Trophoblast cell (in vitro differentiated cells and primary cell): Measurements from ENCODE around the gene GAL3ST2.

Source experiments
- DNase-seq, 2 donors: peaks; one replicate each; pipeline ENCODE4 v3.0.0-alpha.2; 2016
- H2AFZ ChIP-seq: 2 replicates; pipeline ENCODE4 v1.6.1; 2013; ENCODE audit warnings: low read length, moderate library complexity, mild to moderate bottlenecking; ENCODE audit not compliant: insufficient read depth, poor library complexity
- H2AK5ac ChIP-seq: 2 replicates; pipeline ENCODE4 v1.6.1; 2013; ENCODE audit warnings: mild to moderate bottlenecking, low read length
- H2BK120ac ChIP-seq: 2 replicates; pipeline ENCODE4 v1.6.1; 2013; ENCODE audit warnings: low read length, mild to moderate bottlenecking, moderate library complexity; ENCODE audit not compliant: insufficient read depth, poor library complexity
- H2BK12ac ChIP-seq: 2 replicates; pipeline ENCODE4 v1.6.1; 2013; ENCODE audit warnings: mild to moderate bottlenecking, low read length, moderate library complexity
- H2BK5ac ChIP-seq: 2 replicates; pipeline ENCODE4 v1.6.1; 2013; ENCODE audit warnings: low read length, low read depth, moderate library complexity, mild to moderate bottlenecking; ENCODE audit not compliant: poor library complexity
- H3K14ac ChIP-seq: 2 replicates; pipeline ENCODE4 v1.6.1; 2013; ENCODE audit warnings: mild to moderate bottlenecking, low read length
- H3K18ac ChIP-seq: 2 replicates; pipeline ENCODE4 v1.6.1; 2013; ENCODE audit warnings: mild to moderate bottlenecking, low read length
- H3K23ac ChIP-seq: 2 replicates; pipeline ENCODE4 v1.6.1; 2013; ENCODE audit warnings: low read length
- H3K27ac ChIP-seq: 2 replicates; pipeline ENCODE4 v1.5.1; 2013; ENCODE audit warnings: low read depth, mild to moderate bottlenecking, inconsistent platforms, low read length, moderate library complexity
- H3K27me3 ChIP-seq: 2 replicates; pipeline ENCODE4 v1.6.1; 2013; ENCODE audit warnings: inconsistent platforms, mild to moderate bottlenecking, low read length, moderate library complexity; ENCODE audit not compliant: insufficient read depth
- H3K36me3 ChIP-seq, 2 experiments: 1 replicate in 1 of 2; 2 replicates in 1 of 2; pipeline ENCODE4 v1.6.1; 2013; ENCODE audit warnings: low read length in 2 of 2, mild to moderate bottlenecking in 2 of 2, moderate library complexity in 1 of 2; ENCODE audit not compliant: insufficient read depth in 2 of 2, control insufficient read depth in 1 of 2
- H3K4ac ChIP-seq: 2 replicates; pipeline ENCODE4 v1.6.1; 2013; ENCODE audit warnings: low read depth, mild to moderate bottlenecking, low read length, moderate library complexity
- H3K4me1 ChIP-seq, 2 experiments: 1 replicate in 1 of 2; 2 replicates in 1 of 2; pipeline ENCODE4 v1.6.1; 2013; ENCODE audit warnings: low read length in 2 of 2, mild to moderate bottlenecking in 2 of 2, moderate library complexity in 1 of 2; ENCODE audit not compliant: insufficient read depth in 2 of 2, control insufficient read depth in 1 of 2
- H3K4me2 ChIP-seq: 2 replicates; pipeline ENCODE4 v1.6.1; 2013; ENCODE audit warnings: inconsistent platforms, mild to moderate bottlenecking, low read length, moderate library complexity
- H3K4me3 ChIP-seq: 2 replicates; pipeline ENCODE4 v1.5.1; 2013; ENCODE audit warnings: mild to moderate bottlenecking, low read depth, low read length, inconsistent platforms
- H3K79me1 ChIP-seq: one replicate; pipeline ENCODE4 v1.6.1; 2013; ENCODE audit warnings: low read length
- H3K79me2 ChIP-seq: 2 replicates; pipeline ENCODE4 v1.6.1; 2013; ENCODE audit warnings: low read length, mild to moderate bottlenecking; ENCODE audit not compliant: control insufficient read depth, insufficient read depth, poor library complexity
- H3K9ac ChIP-seq: 2 replicates; pipeline ENCODE4 v1.6.1; 2013; ENCODE audit warnings: mild to moderate bottlenecking, low read length
- H3K9me3 ChIP-seq: 2 replicates; pipeline ENCODE4 v1.6.1; 2013; ENCODE audit warnings: low read depth, mild to moderate bottlenecking, control low read depth, inconsistent platforms, low read length; ENCODE audit not compliant: insufficient read depth
- H4K12ac ChIP-seq: 2 replicates; pipeline ENCODE4 v1.6.1; 2013; ENCODE audit warnings: low read depth, mild to moderate bottlenecking, low read length, moderate library complexity
- H4K8ac ChIP-seq: 2 replicates; pipeline ENCODE4 v1.6.1; 2013; ENCODE audit warnings: low read depth, mild to moderate bottlenecking, low read length, moderate library complexity
- H4K91ac ChIP-seq: one replicate; pipeline ENCODE4 v1.6.1; 2013; ENCODE audit warnings: low read depth, mild to moderate bottlenecking, low read length, moderate library complexity
- WGBS: extraction: QIAGEN DNeasy Blood & Tissue Kit; methylation state at CpG from one replicate; pipeline ENCODE4 v1.1.7; 2013; ENCODE audit warnings: missing lambda C conversion rate; ENCODE audit not compliant: insufficient read length, insufficient coverage; ENCODE audit errors: extremely low coverage; 5-methylcytosine and 5-hydroxymethylcytosine counted together

Gene GAL3ST2

DNA sequence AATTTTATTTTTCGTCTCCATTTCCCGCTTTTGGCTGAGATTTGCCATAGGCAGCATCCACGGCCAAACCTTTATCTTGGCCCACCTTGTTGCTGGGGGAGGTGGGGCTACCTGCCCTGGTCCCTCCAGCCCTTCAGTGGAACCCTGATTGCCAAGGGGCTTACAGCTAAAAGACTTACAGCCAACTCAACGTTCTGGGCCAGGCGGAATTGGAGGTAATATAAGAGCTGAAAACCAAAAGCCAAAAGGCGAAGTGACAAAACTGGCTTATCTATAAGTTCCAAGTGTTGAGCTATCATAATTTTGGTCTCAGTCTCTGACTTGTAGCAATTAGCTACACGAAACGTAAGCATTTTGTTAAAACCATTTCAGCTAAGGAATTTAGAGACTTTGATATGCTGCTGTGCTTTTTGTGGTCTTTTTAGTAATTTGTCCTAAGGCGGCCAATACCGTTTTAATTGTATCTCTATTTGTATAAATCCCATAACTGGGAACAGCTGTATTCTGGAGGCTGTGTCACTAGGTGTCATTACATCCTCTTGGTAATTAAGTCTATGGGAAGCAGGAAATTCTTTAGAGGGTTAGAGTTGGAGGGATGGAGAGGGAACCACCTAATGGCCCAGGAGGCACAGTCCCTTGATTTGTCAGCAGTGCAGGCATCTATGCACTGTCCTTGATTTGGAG, 58.0 kb downstream of the GAL3ST2 start:
- H4K12ac ChIP-seq = no peak overlapping the region
- WGBS = no CpG with 5 or more reads among the region's 10 CpGs
- H3K79me2 ChIP-seq = no peaks in the 10 kb centered on the region
- no peak overlapping the region for H3K14ac ChIP-seq
- H4K91ac ChIP-seq = no peak overlapping the region
- no peak overlapping the region for H2AFZ ChIP-seq
- DNase-seq = no peak
- H3K4ac ChIP-seq = no peak overlapping the region
- no peaks in the 10 kb centered on the region for H3K36me3 ChIP-seq
- H2BK5ac ChIP-seq = no peak overlapping the region
- no peak overlapping the region for H3K23ac ChIP-seq
- H3K4me3 ChIP-seq = no peak overlapping the region
- H3K18ac ChIP-seq = no peak overlapping the region
- H3K79me1 ChIP-seq = no peaks in the 10 kb centered on the region
- no peak overlapping the region for H3K27ac ChIP-seq
- no peak overlapping the region for H4K8ac ChIP-seq
- H3K9me3 ChIP-seq = no peaks in the 10 kb centered on the region
- no peak overlapping the region for H2BK12ac ChIP-seq
- no peaks in the 10 kb centered on the region for H3K27me3 ChIP-seq
- H3K9ac ChIP-seq = no peak overlapping the region
- no peak overlapping the region for H2AK5ac ChIP-seq
- no peaks in the 10 kb centered on the region for H3K4me1 ChIP-seq
- H3K4me2 ChIP-seq = no peak overlapping the region
- no peak overlapping the region for H2BK120ac ChIP-seq

DNA sequence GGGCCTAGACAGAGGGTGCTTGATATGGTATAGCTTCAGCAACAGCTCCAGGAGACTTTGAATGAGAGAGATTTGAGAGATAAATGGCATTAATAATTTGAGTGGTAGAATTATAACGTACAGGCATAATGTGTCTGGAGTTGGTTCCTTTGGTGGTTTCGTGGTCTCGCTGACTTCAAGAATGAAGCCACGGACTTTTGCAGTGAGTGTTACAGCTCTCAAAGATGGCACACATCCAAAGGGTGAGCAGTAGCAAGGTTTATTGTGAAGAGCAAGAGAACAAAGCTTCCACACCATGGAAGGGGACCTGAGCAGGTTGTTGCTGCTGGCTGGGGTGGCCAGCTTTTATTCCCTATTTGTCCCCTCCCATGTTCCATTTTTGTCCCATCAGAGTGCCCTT, 59.0 kb downstream of the GAL3ST2 start:
- Histone ChIP-seq H3K4ac (no peak overlapping the region), H4K12ac (no peak overlapping the region), H3K9me3 (no peaks in the 10 kb centered on the region), H3K18ac (no peak overlapping the region), H3K23ac (no peak overlapping the region), H3K36me3 (no peaks in the 10 kb centered on the region), H2BK12ac (no peak overlapping the region), H2BK120ac (no peak overlapping the region), H4K8ac (no peak overlapping the region), H2AK5ac (no peak overlapping the region), H3K14ac (no peak overlapping the region), H3K9ac (no peak overlapping the region), H3K4me2 (no peak overlapping the region), H3K27me3 (no peaks in the 10 kb centered on the region), H2AFZ (no peak overlapping the region), H3K79me1 (no peaks in the 10 kb centered on the region), H3K4me3 (no peak overlapping the region), H4K91ac (no peak overlapping the region), H3K4me1 (no peaks in the 10 kb centered on the region), H3K27ac (no peak overlapping the region), H3K79me2 (no peaks in the 10 kb centered on the region), H2BK5ac (no peak overlapping the region)
- DNase-seq = no peak
- WGBS = 100% methylated on average over 1 of the region's 4 CpGs

DNA sequence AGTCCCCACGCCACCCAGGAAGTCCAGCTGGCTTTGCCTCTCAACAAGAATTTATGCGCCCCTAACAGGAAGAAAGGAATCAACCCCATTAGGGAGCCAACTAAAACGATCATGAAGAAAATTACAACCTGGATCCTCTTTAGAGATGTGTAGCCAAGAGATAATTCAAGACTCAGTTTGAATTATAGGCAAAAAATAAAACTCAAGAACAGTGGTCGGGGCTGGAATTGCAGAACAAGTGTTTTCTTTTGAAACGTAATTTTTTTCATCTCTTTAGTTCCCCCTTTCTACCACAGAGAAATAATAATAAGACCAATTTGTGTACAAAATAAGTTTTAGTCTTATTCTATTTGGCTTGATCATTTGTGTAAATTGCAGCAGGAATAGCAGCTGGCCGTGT, 59.7 kb downstream of the GAL3ST2 start:
- no peaks in the 10 kb centered on the region for H3K79me1 ChIP-seq
- H2BK5ac ChIP-seq = no peak overlapping the region
- H4K8ac ChIP-seq = no peak overlapping the region
- no peak overlapping the region for H4K12ac ChIP-seq
- H3K4me3 ChIP-seq = no peak overlapping the region
- no peaks in the 10 kb centered on the region for H3K4me1 ChIP-seq
- H3K23ac ChIP-seq = no peak overlapping the region
- H4K91ac ChIP-seq = no peak overlapping the region
- H3K18ac ChIP-seq = no peak overlapping the region
- no peak overlapping the region for H3K9ac ChIP-seq
- no peak overlapping the region for H3K14ac ChIP-seq
- H2BK12ac ChIP-seq = no peak overlapping the region
- H3K4me2 ChIP-seq = no peak overlapping the region
- no peaks in the 10 kb centered on the region for H3K27me3 ChIP-seq
- H2AK5ac ChIP-seq = no peak overlapping the region
- no peak overlapping the region for H2AFZ ChIP-seq
- H3K4ac ChIP-seq = no peak overlapping the region
- no peak overlapping the region for H2BK120ac ChIP-seq
- no peaks in the 10 kb centered on the region for H3K9me3 ChIP-seq
- H3K36me3 ChIP-seq = no peaks in the 10 kb centered on the region
- H3K27ac ChIP-seq = no peak overlapping the region
- no CpG with 5 or more reads among the region's 6 CpGs for WGBS
- no peaks in the 10 kb centered on the region for H3K79me2 ChIP-seq
- no peak for DNase-seq

DNA sequence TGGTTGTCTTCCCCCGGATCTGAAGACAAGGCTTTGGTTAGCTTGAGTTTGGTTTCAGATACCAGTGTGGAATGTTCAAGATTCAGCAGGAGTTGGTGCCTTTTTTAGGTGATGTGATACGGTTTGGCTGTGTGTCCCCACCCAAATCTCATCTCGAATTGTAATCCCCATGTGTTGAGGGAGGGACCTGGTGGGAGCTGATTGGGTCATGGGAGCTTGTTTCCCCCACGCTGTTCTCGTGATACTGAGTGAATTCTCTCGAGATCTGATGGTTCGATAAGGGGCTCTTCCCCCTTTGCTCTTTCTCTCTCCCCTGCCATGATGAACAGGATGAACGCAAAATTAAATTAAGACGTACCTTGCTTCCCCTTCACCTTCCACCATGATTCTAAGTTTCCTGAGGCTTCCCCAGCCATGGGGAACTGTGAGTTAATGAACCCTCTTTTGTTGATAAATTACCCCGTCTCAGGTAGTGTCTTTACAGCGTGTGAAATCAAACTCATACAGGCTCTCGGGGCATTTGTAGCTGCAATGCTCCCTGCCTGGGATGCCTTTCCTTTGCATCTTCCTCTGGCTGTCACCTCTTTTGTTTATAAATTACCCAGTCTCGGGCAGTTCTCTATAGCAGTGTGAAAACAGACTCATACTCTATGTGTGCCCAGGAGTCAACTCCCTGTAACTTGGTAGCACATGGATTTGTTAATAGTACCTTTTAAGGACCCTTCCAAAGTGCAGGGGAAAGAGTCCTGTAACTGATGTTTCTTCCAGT, 60.8 kb downstream of the GAL3ST2 start:
- Histone ChIP-seq H3K79me2 (no peaks in the 10 kb centered on the region), H4K91ac (no peak overlapping the region), H2AFZ (no peak overlapping the region), H3K27ac (no peak overlapping the region), H3K23ac (no peak overlapping the region), H3K18ac (no peak overlapping the region), H3K4me2 (no peak overlapping the region), H3K9me3 (no peaks in the 10 kb centered on the region), H4K8ac (no peak overlapping the region), H3K27me3 (no peaks in the 10 kb centered on the region), H2AK5ac (no peak overlapping the region), H3K4ac (no peak overlapping the region), H3K4me1 (no peaks in the 10 kb centered on the region), H3K9ac (no peak overlapping the region), H2BK120ac (no peak overlapping the region), H3K14ac (no peak overlapping the region), H4K12ac (no peak overlapping the region), H2BK5ac (no peak overlapping the region), H2BK12ac (no peak overlapping the region), H3K36me3 (no peaks in the 10 kb centered on the region), H3K79me1 (no peaks in the 10 kb centered on the region), H3K4me3 (no peak overlapping the region)
- DNase-seq = no peak
- WGBS = no CpG with 5 or more reads among the region's 13 CpGs
